ENCODE data around the gene TMSB4X. TPM values are rescaled to one million over a fixed set of nuclear protein-coding genes. Genes with fewer than 3 reads are reported as not detected.

Gene TMSB4X
- polyA plus RNA-seq, 1 donor (not counting 4 experiments of a cell fraction or from before 2014, with no cell fraction given), result 2,500 TPM

DNA sequence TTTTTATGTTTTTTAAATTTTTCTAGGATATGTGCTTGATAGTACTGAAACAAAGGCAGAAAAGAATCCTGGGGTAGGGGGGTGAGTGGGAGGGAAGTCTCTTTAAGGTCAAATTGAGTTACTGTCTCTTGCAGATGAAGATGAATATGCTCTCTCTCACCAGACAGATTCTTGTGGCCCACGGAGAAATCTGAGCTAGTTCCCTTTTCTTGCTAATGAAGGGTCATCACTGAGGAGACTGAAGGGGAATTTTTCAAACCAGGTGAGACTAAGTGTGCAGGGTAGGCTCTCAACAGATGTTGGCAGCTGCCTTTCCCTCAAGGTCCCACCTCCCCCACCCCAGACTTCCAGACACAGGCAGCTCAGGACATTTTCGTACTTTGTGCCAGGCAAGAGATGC, 48.0 kb downstream of the TMSB4X start:
- Histone ChIP-seq H3K9ac (ENCODE audit: control insufficient read depth, extremely low read depth, insufficient read depth, low read length) (no peak overlapping the region), H3K9me3 (ENCODE audit: control insufficient read depth, low read depth, low read length) (no peaks in the 10 kb centered on the region), H3K4me3 (ENCODE audit: control insufficient read depth in 2 of 3, extremely low read depth in 1 of 3, insufficient read depth in 2 of 3, low read depth in 1 of 3, low read length in 3 of 3) (no peak overlapping the region), H3K36me3 (ENCODE audit: control insufficient read depth in 2 of 2, extremely low read depth in 1 of 2, insufficient read depth in 2 of 2, low read length in 2 of 2) (no peaks in the 10 kb centered on the region), H3K4me1 (ENCODE audit: control insufficient read depth, extremely low read depth, insufficient read depth, low read length) (no peaks in the 10 kb centered on the region), H3K79me2 (ENCODE audit: control insufficient read depth, insufficient read depth, low read length) (no peaks in the 10 kb centered on the region), H3K4me2 (ENCODE audit: control insufficient read depth, extremely low read depth, insufficient read depth, low read depth, low read length) (no peak overlapping the region), H3K27ac (ENCODE audit: control insufficient read depth, insufficient read depth, low read length) (no peak overlapping the region), H4K20me1 (ENCODE audit: control insufficient read depth, extremely low read depth, insufficient read depth, low read length) (no peaks in the 10 kb centered on the region), H3K27me3 (ENCODE audit: control insufficient read depth, extremely low read depth, insufficient read depth, low read length) (no peaks in the 10 kb centered on the region), H3K9me1 (ENCODE audit: control insufficient read depth, extremely low read depth, insufficient read depth, low read length) (no peaks in the 10 kb centered on the region), H2AFZ (ENCODE audit: control insufficient read depth, low read length) (no peak overlapping the region)
- FAIRE-seq, result no peak
- TF ChIP-seq, protein P1, sequence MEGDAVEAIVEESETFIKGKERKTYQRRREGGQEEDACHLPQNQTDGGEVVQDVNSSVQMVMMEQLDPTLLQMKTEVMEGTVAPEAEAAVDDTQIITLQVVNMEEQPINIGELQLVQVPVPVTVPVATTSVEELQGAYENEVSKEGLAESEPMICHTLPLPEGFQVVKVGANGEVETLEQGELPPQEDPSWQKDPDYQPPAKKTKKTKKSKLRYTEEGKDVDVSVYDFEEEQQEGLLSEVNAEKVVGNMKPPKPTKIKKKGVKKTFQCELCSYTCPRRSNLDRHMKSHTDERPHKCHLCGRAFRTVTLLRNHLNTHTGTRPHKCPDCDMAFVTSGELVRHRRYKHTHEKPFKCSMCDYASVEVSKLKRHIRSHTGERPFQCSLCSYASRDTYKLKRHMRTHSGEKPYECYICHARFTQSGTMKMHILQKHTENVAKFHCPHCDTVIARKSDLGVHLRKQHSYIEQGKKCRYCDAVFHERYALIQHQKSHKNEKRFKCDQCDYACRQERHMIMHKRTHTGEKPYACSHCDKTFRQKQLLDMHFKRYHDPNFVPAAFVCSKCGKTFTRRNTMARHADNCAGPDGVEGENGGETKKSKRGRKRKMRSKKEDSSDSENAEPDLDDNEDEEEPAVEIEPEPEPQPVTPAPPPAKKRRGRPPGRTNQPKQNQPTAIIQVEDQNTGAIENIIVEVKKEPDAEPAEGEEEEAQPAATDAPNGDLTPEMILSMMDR (optimal IDR thresholded peaks at IDR 0.05 in 1 of 3, IDR thresholded peaks at IDR 0.05 in 1 of 3, conservative IDR thresholded peaks at IDR 0.05 in 1 of 3; ENCODE audit: extremely low read depth in 1 of 3, insufficient read depth in 2 of 3, low read length in 3 of 3), result no peak
- no peak for TF ChIP-seq EZH2 (IDR thresholded peaks at IDR 0.05; ENCODE audit: low read length)
- dilution Hi-C loops (cut with MboI; ENCODE audit: extremely low pct_ligation_motif_present, low sequenced_read_pairs), result no loop called here
- no peak for DNase-seq (ENCODE audit: low read depth, low spot score)

DNA sequence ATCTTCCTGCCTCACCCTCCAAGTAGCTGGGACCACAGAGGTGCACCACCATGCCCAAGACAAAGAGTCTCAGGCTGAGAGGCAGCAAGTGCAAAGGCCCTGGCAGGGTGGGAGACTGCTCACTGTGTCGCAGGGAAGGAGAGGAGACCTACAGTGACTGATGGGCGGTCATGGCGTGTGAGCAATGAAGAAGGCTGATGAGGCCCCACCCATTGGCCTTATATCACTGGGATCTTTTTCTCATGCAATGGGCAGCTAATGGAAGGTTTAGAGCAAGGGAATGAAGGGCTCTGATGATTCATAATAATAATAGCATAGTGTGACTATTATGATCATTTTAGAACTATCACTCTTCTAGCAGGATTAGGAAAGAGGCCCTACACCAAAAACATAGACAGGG, 48.7 kb downstream of the TMSB4X start:
- no peak overlapping the region for H2AFZ ChIP-seq (ENCODE audit: control insufficient read depth, low read length)
- FAIRE-seq (no peak), DNase-seq (ENCODE audit: low read depth, low spot score) (no peak)
- H3K79me2 ChIP-seq (ENCODE audit: control insufficient read depth, insufficient read depth, low read length), result no peaks in the 10 kb centered on the region
- H3K9me3 ChIP-seq (ENCODE audit: control insufficient read depth, low read depth, low read length), result no peaks in the 10 kb centered on the region
- no peaks in the 10 kb centered on the region for H3K36me3 ChIP-seq (ENCODE audit: control insufficient read depth in 2 of 2, extremely low read depth in 1 of 2, insufficient read depth in 2 of 2, low read length in 2 of 2)
- no peak for TF ChIP-seq EZH2 (IDR thresholded peaks at IDR 0.05; ENCODE audit: low read length)
- TF ChIP-seq, protein P1 (optimal IDR thresholded peaks at IDR 0.05 in 1 of 3, IDR thresholded peaks at IDR 0.05 in 1 of 3, conservative IDR thresholded peaks at IDR 0.05 in 1 of 3; ENCODE audit: extremely low read depth in 1 of 3, insufficient read depth in 2 of 3, low read length in 3 of 3), result no peak
- no peak overlapping the region for H3K4me2 ChIP-seq (ENCODE audit: control insufficient read depth, extremely low read depth, insufficient read depth, low read depth, low read length)
- no peaks in the 10 kb centered on the region for H3K4me1 ChIP-seq (ENCODE audit: control insufficient read depth, extremely low read depth, insufficient read depth, low read length)
- no peak overlapping the region for H3K4me3 ChIP-seq (ENCODE audit: control insufficient read depth in 2 of 3, extremely low read depth in 1 of 3, insufficient read depth in 2 of 3, low read depth in 1 of 3, low read length in 3 of 3)
- H3K9me1 ChIP-seq (ENCODE audit: control insufficient read depth, extremely low read depth, insufficient read depth, low read length), result no peaks in the 10 kb centered on the region
- no peaks in the 10 kb centered on the region for H4K20me1 ChIP-seq (ENCODE audit: control insufficient read depth, extremely low read depth, insufficient read depth, low read length)
- no peak overlapping the region for H3K27ac ChIP-seq (ENCODE audit: control insufficient read depth, insufficient read depth, low read length)
- H3K27me3 ChIP-seq (ENCODE audit: control insufficient read depth, extremely low read depth, insufficient read depth, low read length), result no peaks in the 10 kb centered on the region
- H3K9ac ChIP-seq (ENCODE audit: control insufficient read depth, extremely low read depth, insufficient read depth, low read length), result no peak overlapping the region
- dilution Hi-C loops (cut with MboI; ENCODE audit: extremely low pct_ligation_motif_present, low sequenced_read_pairs), result no loop called here
